ENCODE results near the gene ZNF664. TPM values are rescaled to one million over a fixed set of nuclear protein-coding genes. Genes with fewer than 3 reads are reported as not detected.

Gene ZNF664
- total RNA-seq, 4 donors from 2014 or later = 23.1 to 97.1 (median 52.1) TPM

GRCh38 chr12:123986374-123986965, 13.5 kb downstream of the ZNF664 start:
- Histone ChIP-seq H3K36me3 (no peaks in the 10 kb centered on the region), H3K27me3 (no peaks in the 10 kb centered on the region), H3K4me3 (no peak overlapping the region), H3K9me3 (no peaks in the 10 kb centered on the region), H3K4me1 (no peaks in the 10 kb centered on the region), H3K27ac (no peak overlapping the region)
- intact Hi-C loops (cut with DNase I; ENCODE audit: low total_unique reads) = no loop called here
- no peak for TF ChIP-seq POLR2A (IDR thresholded peaks at IDR 0.05)
- TF ChIP-seq, protein P1, sequence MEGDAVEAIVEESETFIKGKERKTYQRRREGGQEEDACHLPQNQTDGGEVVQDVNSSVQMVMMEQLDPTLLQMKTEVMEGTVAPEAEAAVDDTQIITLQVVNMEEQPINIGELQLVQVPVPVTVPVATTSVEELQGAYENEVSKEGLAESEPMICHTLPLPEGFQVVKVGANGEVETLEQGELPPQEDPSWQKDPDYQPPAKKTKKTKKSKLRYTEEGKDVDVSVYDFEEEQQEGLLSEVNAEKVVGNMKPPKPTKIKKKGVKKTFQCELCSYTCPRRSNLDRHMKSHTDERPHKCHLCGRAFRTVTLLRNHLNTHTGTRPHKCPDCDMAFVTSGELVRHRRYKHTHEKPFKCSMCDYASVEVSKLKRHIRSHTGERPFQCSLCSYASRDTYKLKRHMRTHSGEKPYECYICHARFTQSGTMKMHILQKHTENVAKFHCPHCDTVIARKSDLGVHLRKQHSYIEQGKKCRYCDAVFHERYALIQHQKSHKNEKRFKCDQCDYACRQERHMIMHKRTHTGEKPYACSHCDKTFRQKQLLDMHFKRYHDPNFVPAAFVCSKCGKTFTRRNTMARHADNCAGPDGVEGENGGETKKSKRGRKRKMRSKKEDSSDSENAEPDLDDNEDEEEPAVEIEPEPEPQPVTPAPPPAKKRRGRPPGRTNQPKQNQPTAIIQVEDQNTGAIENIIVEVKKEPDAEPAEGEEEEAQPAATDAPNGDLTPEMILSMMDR (IDR thresholded peaks at IDR 0.05) = no peak
- DNase-seq = no peak

DNA sequence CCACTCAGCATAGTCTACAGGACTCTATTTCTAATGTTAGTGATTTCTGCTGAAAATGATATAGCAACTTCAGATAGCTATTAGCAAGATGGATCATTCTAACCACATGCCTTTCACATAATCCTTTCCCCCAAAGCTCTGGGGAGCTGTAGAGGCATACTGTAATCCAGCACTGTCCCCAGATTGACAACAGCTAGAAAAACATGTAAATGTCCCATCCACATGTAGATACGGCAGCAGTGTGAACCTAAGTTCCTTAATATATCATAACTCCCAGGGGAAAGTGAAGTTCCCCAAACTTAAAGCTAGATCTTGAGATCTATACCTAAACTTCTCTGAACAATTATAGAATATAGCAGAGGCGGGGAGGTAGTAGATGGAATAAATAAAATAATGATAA, 14.0 kb downstream of the ZNF664 start:
- DNase-seq = no peak
- Histone ChIP-seq H3K4me1 (no peaks in the 10 kb centered on the region), H3K4me3 (no peak overlapping the region), H3K36me3 (no peaks in the 10 kb centered on the region), H3K27me3 (no peaks in the 10 kb centered on the region), H3K9me3 (no peaks in the 10 kb centered on the region), H3K27ac (no peak overlapping the region)
- TF ChIP-seq, protein P1 (IDR thresholded peaks at IDR 0.05) = no peak
- no peak for TF ChIP-seq POLR2A (IDR thresholded peaks at IDR 0.05)
- intact Hi-C loops (cut with DNase I; ENCODE audit: low total_unique reads) = no loop called here

- H3K4me3 ChIP-seq = no peak overlapping the region
- TF ChIP-seq, protein P1 (IDR thresholded peaks at IDR 0.05) = no peak
- no peak for TF ChIP-seq POLR2A (IDR thresholded peaks at IDR 0.05)
- H3K36me3 ChIP-seq = no peaks in the 10 kb centered on the region
- H3K4me1 ChIP-seq = no peaks in the 10 kb centered on the region
- H3K27me3 ChIP-seq = no peaks in the 10 kb centered on the region
- intact Hi-C loops (cut with DNase I; ENCODE audit: low total_unique reads) = no loop called here
- DNase-seq = no peak
- H3K9me3 ChIP-seq = no peaks in the 10 kb centered on the region
- no peak overlapping the region for H3K27ac ChIP-seq
Measured at GRCh38 chr12:123989168-123989567, 16.2 kb downstream of the ZNF664 start.

DNA sequence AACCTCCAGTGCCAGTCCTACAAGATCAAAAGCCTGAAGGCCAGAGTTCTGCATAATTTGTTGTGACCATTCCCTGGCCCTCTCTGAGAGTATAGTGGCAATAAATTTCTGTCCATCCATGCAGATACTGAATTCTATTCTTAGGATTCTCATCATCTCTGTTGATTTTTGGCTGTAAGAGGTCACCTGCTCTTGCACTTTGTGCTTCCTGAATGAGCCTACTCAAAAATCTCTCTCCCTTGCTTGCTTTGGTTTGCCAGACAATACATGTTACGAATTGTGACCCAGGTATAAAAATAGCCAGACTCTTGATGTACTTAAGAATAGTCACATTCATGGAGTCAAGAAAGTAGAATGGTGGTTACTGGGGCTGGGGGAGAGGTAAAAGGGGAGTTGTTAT, 16.7 kb downstream of the ZNF664 start:
- H3K4me1 ChIP-seq = no peaks in the 10 kb centered on the region
- H3K27ac ChIP-seq = no peak overlapping the region
- intact Hi-C loops (cut with DNase I; ENCODE audit: low total_unique reads) = no loop called here
- DNase-seq = no peak
- no peak overlapping the region for H3K4me3 ChIP-seq
- TF ChIP-seq POLR2A (IDR thresholded peaks at IDR 0.05) = no peak
- TF ChIP-seq, protein P1 (IDR thresholded peaks at IDR 0.05) = no peak
- no peaks in the 10 kb centered on the region for H3K9me3 ChIP-seq
- no peaks in the 10 kb centered on the region for H3K36me3 ChIP-seq
- H3K27me3 ChIP-seq = no peaks in the 10 kb centered on the region

DNA sequence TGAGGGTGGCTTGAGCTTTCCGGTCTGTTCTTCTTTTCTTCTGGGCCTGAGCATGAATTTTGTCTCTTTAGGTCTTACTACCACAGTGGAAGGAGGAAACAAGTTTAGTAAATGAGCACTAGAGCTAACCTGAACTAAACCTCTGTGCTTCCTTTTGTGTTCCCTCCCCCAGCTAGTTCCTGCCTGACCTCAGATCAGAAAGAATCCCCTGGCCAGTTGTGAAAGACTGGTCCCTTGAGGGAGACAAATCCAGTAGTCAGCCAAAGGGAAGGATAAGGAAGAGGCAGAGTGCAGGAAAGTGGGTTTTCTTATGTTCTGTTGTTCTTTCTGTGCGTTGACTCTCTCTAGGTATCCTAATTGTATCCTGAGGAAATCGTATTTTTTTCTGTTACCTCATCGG, 17.5 kb downstream of the ZNF664 start:
- DNase-seq = peak; percentile 45 to 47
- Histone ChIP-seq H3K9me3 (no peaks in the 10 kb centered on the region), H3K36me3 (no peaks in the 10 kb centered on the region), H3K27ac (no peak overlapping the region), H3K4me1 (no peaks in the 10 kb centered on the region), H3K27me3 (no peaks in the 10 kb centered on the region), H3K4me3 (no peak overlapping the region)
- intact Hi-C loops (cut with DNase I; ENCODE audit: low total_unique reads) = no loop called here
- no peak for TF ChIP-seq POLR2A (IDR thresholded peaks at IDR 0.05)
- TF ChIP-seq, protein P1 (IDR thresholded peaks at IDR 0.05) = no peak
